ENCODE data around the gene TPST2.

- TF ChIP-seq HDGF (IDR thresholded peaks at IDR 0.05; ENCODE audit: borderline replicate concordance) (no peak), FOXA1 (IDR thresholded peaks at IDR 0.05) (no peak), NFRKB (IDR thresholded peaks at IDR 0.05) (no peak), PKNOX1 (IDR thresholded peaks at IDR 0.05) (no peak), FOXM1 (IDR thresholded peaks at IDR 0.05; ENCODE audit: borderline replicate concordance) (no peak), SUZ12 (IDR thresholded peaks at IDR 0.05) (no peak), SP1 (IDR thresholded peaks at IDR 0.05) (no peak), FOXK2 (IDR thresholded peaks at IDR 0.05) (no peak), L3MBTL2 (conservative IDR thresholded peaks at IDR 0.05) (no peak), BHLHE40 (IDR thresholded peaks at IDR 0.05; ENCODE audit: borderline replicate concordance) (no peak)
These were observed 60.6 kb downstream of the TPST2 start for GRCh38 chr22:26529345-26529744.
